ENCODE data around the gene GPR42. TPM values are rescaled to one million over a fixed set of nuclear protein-coding genes. Genes with fewer than 3 reads are reported as not detected.
"Not testable (repeated sequence)": the region's sequence is repeated elsewhere in the genome, so short reads cannot be mapped to it uniquely, and the experiment has no call there.

Gene GPR42
- total RNA-seq, 2 donors from 2014 or later, result not detected

GRCh38 chr19:35398570-35398969 is 27.7 kb downstream of the GPR42 start:
- TF ChIP-seq, protein P1, sequence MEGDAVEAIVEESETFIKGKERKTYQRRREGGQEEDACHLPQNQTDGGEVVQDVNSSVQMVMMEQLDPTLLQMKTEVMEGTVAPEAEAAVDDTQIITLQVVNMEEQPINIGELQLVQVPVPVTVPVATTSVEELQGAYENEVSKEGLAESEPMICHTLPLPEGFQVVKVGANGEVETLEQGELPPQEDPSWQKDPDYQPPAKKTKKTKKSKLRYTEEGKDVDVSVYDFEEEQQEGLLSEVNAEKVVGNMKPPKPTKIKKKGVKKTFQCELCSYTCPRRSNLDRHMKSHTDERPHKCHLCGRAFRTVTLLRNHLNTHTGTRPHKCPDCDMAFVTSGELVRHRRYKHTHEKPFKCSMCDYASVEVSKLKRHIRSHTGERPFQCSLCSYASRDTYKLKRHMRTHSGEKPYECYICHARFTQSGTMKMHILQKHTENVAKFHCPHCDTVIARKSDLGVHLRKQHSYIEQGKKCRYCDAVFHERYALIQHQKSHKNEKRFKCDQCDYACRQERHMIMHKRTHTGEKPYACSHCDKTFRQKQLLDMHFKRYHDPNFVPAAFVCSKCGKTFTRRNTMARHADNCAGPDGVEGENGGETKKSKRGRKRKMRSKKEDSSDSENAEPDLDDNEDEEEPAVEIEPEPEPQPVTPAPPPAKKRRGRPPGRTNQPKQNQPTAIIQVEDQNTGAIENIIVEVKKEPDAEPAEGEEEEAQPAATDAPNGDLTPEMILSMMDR (IDR thresholded peaks at IDR 0.05), result no peak
- Histone ChIP-seq H3K4me1 (no peaks in the 10 kb centered on the region), H3K27ac (no peak overlapping the region)

GRCh38 chr19:35399231-35399630 is 28.4 kb downstream of the GPR42 start:
- no peaks in the 10 kb centered on the region for H3K27me3 ChIP-seq
- H3K4me3 ChIP-seq, result no peak overlapping the region
- no peaks in the 10 kb centered on the region for H3K4me1 ChIP-seq
- DNase-seq (ENCODE audit: low spot score), result no peak
- no peaks in the 10 kb centered on the region for H3K9me3 ChIP-seq
- TF ChIP-seq, protein P1 (IDR thresholded peaks at IDR 0.05), result no peak
- H3K27ac ChIP-seq, result no peak overlapping the region
- no peaks in the 10 kb centered on the region for H3K36me3 ChIP-seq

More at GRCh38 chr19:35398570-35398969, 27.7 kb downstream of the GPR42 start:
- Histone ChIP-seq H3K36me3 (no peaks in the 10 kb centered on the region), H3K9me3 (no peaks in the 10 kb centered on the region), H3K27me3 (no peaks in the 10 kb centered on the region), H3K4me3 (no peak overlapping the region)
- no peak for DNase-seq (ENCODE audit: low spot score)

GRCh38 chr19:35399948-35400772 is 29.3 kb downstream of the GPR42 start:
- Histone ChIP-seq H3K9me3 (no peaks in the 10 kb centered on the region), H3K27ac (no peak overlapping the region), H3K36me3 (no peaks in the 10 kb centered on the region), H3K4me1 (no peaks in the 10 kb centered on the region), H3K4me3 (no peak overlapping the region), H3K27me3 (no peaks in the 10 kb centered on the region)
- TF ChIP-seq, protein P1 (IDR thresholded peaks at IDR 0.05), result no peak
- no peak for DNase-seq (ENCODE audit: low spot score)

GRCh38 chr19:35400773-35401100 is 29.9 kb downstream of the GPR42 start:
- Histone ChIP-seq H3K27ac (no peak overlapping the region), H3K27me3 (no peaks in the 10 kb centered on the region), H3K4me3 (no peak overlapping the region), H3K4me1 (no peaks in the 10 kb centered on the region), H3K36me3 (no peaks in the 10 kb centered on the region), H3K9me3 (no peaks in the 10 kb centered on the region)
- no peak for DNase-seq (ENCODE audit: low spot score)
- TF ChIP-seq, protein P1 (IDR thresholded peaks at IDR 0.05), result no peak

DNA sequence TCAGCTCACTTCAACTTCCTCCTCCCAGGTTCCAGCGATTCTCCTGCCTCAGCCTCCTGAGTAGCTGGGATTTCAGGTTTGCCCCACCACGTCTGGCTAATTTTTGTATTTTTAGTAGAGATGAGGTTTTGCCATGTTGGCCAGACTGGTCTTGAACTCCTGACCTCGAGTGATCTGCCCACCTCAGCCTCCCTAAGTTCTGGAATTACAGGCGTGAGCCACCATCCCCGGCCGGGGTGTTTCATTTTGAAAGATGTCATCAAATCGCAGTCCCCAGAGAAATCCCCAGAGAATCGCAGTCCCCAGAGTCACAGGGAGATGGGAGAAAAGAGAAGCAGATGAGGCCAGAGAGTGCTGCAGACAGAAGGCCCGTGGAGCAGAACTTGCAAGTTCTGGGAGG is 30.5 kb downstream of the GPR42 start:
- not testable (repeated sequence) for H3K27ac ChIP-seq; H3K9me3 ChIP-seq; DNase-seq (ENCODE audit: low spot score); H3K4me1 ChIP-seq; H3K36me3 ChIP-seq; H3K27me3 ChIP-seq; H3K4me3 ChIP-seq

DNA sequence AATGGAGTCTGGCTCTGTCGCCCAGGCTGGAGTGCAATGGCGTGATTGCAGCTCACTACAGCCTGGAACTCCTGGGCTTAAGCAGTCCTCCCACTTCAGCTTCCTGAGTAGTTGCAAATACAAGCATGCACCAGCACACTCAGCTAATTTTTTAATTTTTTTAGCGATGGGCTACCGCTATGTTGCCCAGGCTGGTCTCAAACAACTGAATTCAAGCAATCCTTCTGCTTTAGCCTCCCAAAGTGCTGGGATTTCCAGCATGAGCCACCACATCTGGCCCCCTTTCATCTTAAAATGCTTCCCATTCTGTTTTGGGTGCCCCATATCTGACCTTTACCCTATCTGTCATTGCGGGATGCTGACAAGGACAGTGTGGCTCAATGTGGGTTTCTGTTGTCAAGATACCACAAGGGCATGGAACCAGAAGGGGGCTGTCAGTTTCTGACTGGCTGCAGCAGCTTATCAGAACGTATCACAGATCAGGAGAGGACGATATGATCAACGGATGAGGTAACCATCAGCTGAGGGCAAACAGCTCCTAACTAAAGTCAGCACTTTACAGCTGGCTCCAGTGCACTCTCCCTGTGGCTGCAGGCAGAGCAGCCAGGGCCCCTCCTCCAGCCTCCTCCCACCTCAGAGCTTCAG is 32.4 kb downstream of the GPR42 start:
- Histone ChIP-seq H3K4me1 (no peaks in the 10 kb centered on the region), H3K27me3 (no peaks in the 10 kb centered on the region), H3K9me3 (no peaks in the 10 kb centered on the region), H3K4me3 (no peak overlapping the region), H3K36me3 (no peaks in the 10 kb centered on the region), H3K27ac (no peak overlapping the region)
- no peak for DNase-seq (ENCODE audit: low spot score)
- TF ChIP-seq, protein P1 (IDR thresholded peaks at IDR 0.05), result no peak

All from right atrium auricular region (tissue), 2 donors.